Measurements from ENCODE around the gene PCBP3.

The PCBP3 gene

GRCh38 chr21:45764792-45765191 is 121.3 kb downstream of the PCBP3 start:
- Histone ChIP-seq H3K23ac (ENCODE audit: low read length) (no peak overlapping the region), H3K14ac (ENCODE audit: low read length) (no peak overlapping the region), H3K79me1 (ENCODE audit: low read length) (no peaks in the 10 kb centered on the region), H2BK12ac (ENCODE audit: low read length) (no peak overlapping the region), H2AFZ (ENCODE audit: insufficient read depth, low read length, poor library complexity) (no peak overlapping the region), H3K36me3 (ENCODE audit: control insufficient read depth in 1 of 2, insufficient read depth in 2 of 2, low read length in 2 of 2) (no peaks in the 10 kb centered on the region), H4K12ac (ENCODE audit: low read depth, low read length) (no peak overlapping the region), H3K18ac (ENCODE audit: low read length) (no peak overlapping the region), H3K79me2 (ENCODE audit: control insufficient read depth, insufficient read depth, low read length, poor library complexity) (no peaks in the 10 kb centered on the region), H3K27me3 (ENCODE audit: insufficient read depth, low read length) (no peaks in the 10 kb centered on the region), H3K27ac (ENCODE audit: low read depth, low read length) (no peak overlapping the region), H2BK120ac (ENCODE audit: insufficient read depth, low read length, poor library complexity) (no peak overlapping the region), H2BK5ac (ENCODE audit: low read depth, low read length, poor library complexity) (no peak overlapping the region), H3K4ac (ENCODE audit: low read depth, low read length) (no peak overlapping the region), H3K9ac (ENCODE audit: low read length) (no peak overlapping the region), H4K91ac (ENCODE audit: low read depth, low read length) (no peak overlapping the region), H3K4me1 (ENCODE audit: control insufficient read depth in 1 of 2, insufficient read depth in 2 of 2, low read length in 2 of 2) (no peaks in the 10 kb centered on the region), H3K9me3 (ENCODE audit: insufficient read depth, low read depth, low read length) (peaks cover 2% of the 10 kb centered on the region), H4K8ac (ENCODE audit: low read depth, low read length) (no peak overlapping the region), H3K4me3 (ENCODE audit: low read depth, low read length) (no peak overlapping the region), H3K4me2 (ENCODE audit: low read length) (no peak overlapping the region), H2AK5ac (ENCODE audit: low read length) (no peak overlapping the region)
- no CpG with 5 or more reads among the region's 9 CpGs for WGBS (ENCODE audit: extremely low coverage, insufficient coverage, insufficient read length)
- DNase-seq: no peak

GRCh38 chr21:45765375-45765774 is 121.8 kb downstream of the PCBP3 start:
- Histone ChIP-seq H2AK5ac (ENCODE audit: low read length) (no peak overlapping the region), H3K9ac (ENCODE audit: low read length) (no peak overlapping the region), H3K79me1 (ENCODE audit: low read length) (no peaks in the 10 kb centered on the region), H3K18ac (ENCODE audit: low read length) (no peak overlapping the region), H3K23ac (ENCODE audit: low read length) (no peak overlapping the region), H3K14ac (ENCODE audit: low read length) (no peak overlapping the region), H2BK12ac (ENCODE audit: low read length) (no peak overlapping the region), H3K9me3 (ENCODE audit: insufficient read depth, low read depth, low read length) (peaks cover 2% of the 10 kb centered on the region), H3K79me2 (ENCODE audit: control insufficient read depth, insufficient read depth, low read length, poor library complexity) (no peaks in the 10 kb centered on the region), H3K4me1 (ENCODE audit: control insufficient read depth in 1 of 2, insufficient read depth in 2 of 2, low read length in 2 of 2) (no peaks in the 10 kb centered on the region), H4K12ac (ENCODE audit: low read depth, low read length) (no peak overlapping the region), H4K91ac (ENCODE audit: low read depth, low read length) (no peak overlapping the region), H2BK5ac (ENCODE audit: low read depth, low read length, poor library complexity) (no peak overlapping the region), H3K27me3 (ENCODE audit: insufficient read depth, low read length) (no peaks in the 10 kb centered on the region), H3K4me2 (ENCODE audit: low read length) (no peak overlapping the region), H3K4me3 (ENCODE audit: low read depth, low read length) (no peak overlapping the region), H2BK120ac (ENCODE audit: insufficient read depth, low read length, poor library complexity) (no peak overlapping the region), H3K27ac (ENCODE audit: low read depth, low read length) (no peak overlapping the region), H3K36me3 (ENCODE audit: control insufficient read depth in 1 of 2, insufficient read depth in 2 of 2, low read length in 2 of 2) (no peaks in the 10 kb centered on the region), H2AFZ (ENCODE audit: insufficient read depth, low read length, poor library complexity) (no peak overlapping the region), H3K4ac (ENCODE audit: low read depth, low read length) (no peak overlapping the region), H4K8ac (ENCODE audit: low read depth, low read length) (no peak overlapping the region)
- DNase-seq: no peak
- WGBS (ENCODE audit: extremely low coverage, insufficient coverage, insufficient read length): no CpG with 5 or more reads among the region's 12 CpGs

DNA sequence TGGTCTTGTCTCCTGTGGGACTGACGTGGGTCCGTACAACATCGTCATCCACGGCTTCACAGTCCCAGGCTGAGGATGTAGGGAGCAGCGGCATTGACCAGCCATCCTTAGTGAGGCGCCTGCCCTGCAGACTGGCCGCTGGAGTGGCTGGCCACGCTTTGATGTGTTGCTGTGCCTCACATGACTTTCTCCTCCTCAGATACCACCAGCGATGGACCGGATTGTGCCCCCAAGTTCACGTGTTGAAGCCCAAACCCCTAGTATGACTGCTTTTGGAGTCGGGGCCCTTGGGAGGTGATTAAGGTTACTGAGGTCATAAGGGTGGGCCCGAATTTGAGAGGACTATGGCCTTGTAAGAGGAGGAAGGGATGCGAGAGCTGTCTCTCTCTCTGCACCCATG is 122.5 kb downstream of the PCBP3 start:
- no peak overlapping the region for H3K9ac ChIP-seq (ENCODE audit: low read length)
- no peak overlapping the region for H2BK12ac ChIP-seq (ENCODE audit: low read length)
- no peak overlapping the region for H2BK120ac ChIP-seq (ENCODE audit: insufficient read depth, low read length, poor library complexity)
- no peaks in the 10 kb centered on the region for H3K27me3 ChIP-seq (ENCODE audit: insufficient read depth, low read length)
- no peaks in the 10 kb centered on the region for H3K79me2 ChIP-seq (ENCODE audit: control insufficient read depth, insufficient read depth, low read length, poor library complexity)
- H3K4me3 ChIP-seq (ENCODE audit: low read depth, low read length): no peak overlapping the region
- no peak overlapping the region for H2AK5ac ChIP-seq (ENCODE audit: low read length)
- no peak overlapping the region for H4K12ac ChIP-seq (ENCODE audit: low read depth, low read length)
- no peak overlapping the region for H3K23ac ChIP-seq (ENCODE audit: low read length)
- no peak overlapping the region for H2AFZ ChIP-seq (ENCODE audit: insufficient read depth, low read length, poor library complexity)
- no peak overlapping the region for H3K27ac ChIP-seq (ENCODE audit: low read depth, low read length)
- H4K91ac ChIP-seq (ENCODE audit: low read depth, low read length): no peak overlapping the region
- peaks cover 2% of the 10 kb centered on the region for H3K9me3 ChIP-seq (ENCODE audit: insufficient read depth, low read depth, low read length)
- no peak overlapping the region for H4K8ac ChIP-seq (ENCODE audit: low read depth, low read length)
- H3K4me1 ChIP-seq (ENCODE audit: control insufficient read depth in 1 of 2, insufficient read depth in 2 of 2, low read length in 2 of 2): no peaks in the 10 kb centered on the region
- WGBS (ENCODE audit: extremely low coverage, insufficient coverage, insufficient read length): no CpG with 5 or more reads among the region's 14 CpGs
- no peak overlapping the region for H2BK5ac ChIP-seq (ENCODE audit: low read depth, low read length, poor library complexity)
- no peak overlapping the region for H3K4me2 ChIP-seq (ENCODE audit: low read length)
- no peak overlapping the region for H3K18ac ChIP-seq (ENCODE audit: low read length)
- DNase-seq: no peak
- no peak overlapping the region for H3K14ac ChIP-seq (ENCODE audit: low read length)
- no peak overlapping the region for H3K4ac ChIP-seq (ENCODE audit: low read depth, low read length)
- H3K79me1 ChIP-seq (ENCODE audit: low read length): no peaks in the 10 kb centered on the region
- no peaks in the 10 kb centered on the region for H3K36me3 ChIP-seq (ENCODE audit: control insufficient read depth in 1 of 2, insufficient read depth in 2 of 2, low read length in 2 of 2)

DNA sequence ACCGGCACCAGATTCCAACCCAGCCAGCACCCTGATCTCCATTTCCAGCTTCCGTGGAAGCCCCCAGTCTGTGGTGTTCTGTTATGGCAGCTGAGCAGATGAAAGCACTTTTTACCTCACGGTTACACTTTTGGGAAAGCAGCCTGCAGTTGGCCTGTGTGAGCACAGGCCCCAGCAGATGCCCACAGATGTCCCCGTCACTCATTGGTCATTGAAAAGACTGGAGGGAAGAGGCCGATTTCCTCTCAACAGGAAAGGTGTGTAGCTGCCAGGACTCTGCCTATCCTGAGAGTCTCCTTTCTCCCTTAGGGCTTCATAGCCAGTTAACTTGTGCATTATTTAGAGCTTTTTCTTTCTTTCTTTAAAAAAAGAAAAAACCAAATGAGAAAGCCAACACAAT is 123.0 kb downstream of the PCBP3 start:
- H4K91ac ChIP-seq (ENCODE audit: low read depth, low read length): no peak overlapping the region
- no peak overlapping the region for H2AFZ ChIP-seq (ENCODE audit: insufficient read depth, low read length, poor library complexity)
- H3K36me3 ChIP-seq (ENCODE audit: control insufficient read depth in 1 of 2, insufficient read depth in 2 of 2, low read length in 2 of 2): no peaks in the 10 kb centered on the region
- DNase-seq: no peak
- H3K14ac ChIP-seq (ENCODE audit: low read length): no peak overlapping the region
- H3K79me1 ChIP-seq (ENCODE audit: low read length): no peaks in the 10 kb centered on the region
- no peak overlapping the region for H2BK5ac ChIP-seq (ENCODE audit: low read depth, low read length, poor library complexity)
- no CpG with 5 or more reads among the region's 5 CpGs for WGBS (ENCODE audit: extremely low coverage, insufficient coverage, insufficient read length)
- no peak overlapping the region for H3K4me3 ChIP-seq (ENCODE audit: low read depth, low read length)
- no peak overlapping the region for H4K12ac ChIP-seq (ENCODE audit: low read depth, low read length)
- H4K8ac ChIP-seq (ENCODE audit: low read depth, low read length): no peak overlapping the region
- H3K79me2 ChIP-seq (ENCODE audit: control insufficient read depth, insufficient read depth, low read length, poor library complexity): no peaks in the 10 kb centered on the region
- H3K18ac ChIP-seq (ENCODE audit: low read length): no peak overlapping the region
- no peak overlapping the region for H3K23ac ChIP-seq (ENCODE audit: low read length)
- no peak overlapping the region for H2BK120ac ChIP-seq (ENCODE audit: insufficient read depth, low read length, poor library complexity)
- H2BK12ac ChIP-seq (ENCODE audit: low read length): no peak overlapping the region
- H3K27ac ChIP-seq (ENCODE audit: low read depth, low read length): no peak overlapping the region
- H3K27me3 ChIP-seq (ENCODE audit: insufficient read depth, low read length): no peaks in the 10 kb centered on the region
- no peak overlapping the region for H2AK5ac ChIP-seq (ENCODE audit: low read length)
- H3K4me2 ChIP-seq (ENCODE audit: low read length): no peak overlapping the region
- H3K4ac ChIP-seq (ENCODE audit: low read depth, low read length): no peak overlapping the region
- peaks cover 2% of the 10 kb centered on the region for H3K9me3 ChIP-seq (ENCODE audit: insufficient read depth, low read depth, low read length)
- H3K4me1 ChIP-seq (ENCODE audit: control insufficient read depth in 1 of 2, insufficient read depth in 2 of 2, low read length in 2 of 2): no peaks in the 10 kb centered on the region
- no peak overlapping the region for H3K9ac ChIP-seq (ENCODE audit: low read length)
